ENCODE measurements around the gene ZNF668. TPM values are rescaled to one million over a fixed set of nuclear protein-coding genes. Genes with fewer than 3 reads are reported as not detected.
A peak's percentile ranks its signal among the peaks of the same experiment; 100 is the strongest.

ZNF668 gene
- total and polyA plus RNA-seq, 4 donors: 0.92 to 4.8 (median 3.9) TPM

DNA sequence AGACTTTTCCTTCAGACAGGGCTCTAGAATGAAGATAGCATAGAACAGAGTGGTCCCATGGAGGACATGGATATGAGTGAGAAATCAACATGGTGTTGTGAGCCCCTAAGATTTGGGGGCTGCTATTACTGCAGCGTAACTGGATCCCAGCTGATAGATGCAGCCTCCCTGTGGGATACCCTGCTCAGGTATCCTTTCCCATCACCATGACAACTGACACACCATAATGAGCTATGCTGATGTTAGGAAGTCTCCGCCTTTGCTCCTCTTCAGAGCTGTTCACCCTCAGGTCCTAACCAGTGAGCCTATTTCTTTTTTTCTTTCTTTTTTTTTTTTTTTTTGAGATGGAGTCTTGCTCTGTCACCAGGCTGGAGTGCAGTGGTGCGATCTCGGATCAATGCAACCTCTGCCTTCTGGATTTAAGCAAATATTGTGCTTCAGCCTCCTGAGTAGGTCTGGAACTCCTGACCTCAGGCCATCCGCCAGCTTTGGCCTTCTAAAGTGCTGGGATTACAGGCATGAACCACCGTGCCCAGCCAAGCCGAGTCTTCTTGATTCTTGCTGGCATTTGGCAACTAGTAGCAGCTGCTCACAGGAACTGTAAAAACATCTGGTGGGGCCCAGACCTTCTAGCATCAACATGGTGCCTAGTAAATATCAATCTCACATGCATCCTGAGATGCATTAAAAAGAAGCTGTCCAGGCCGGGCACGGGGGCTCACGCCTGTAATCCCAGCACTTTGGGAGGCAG, 23.6 kb downstream of the ZNF668 start (continued):
- TF ChIP-seq, protein P1, sequence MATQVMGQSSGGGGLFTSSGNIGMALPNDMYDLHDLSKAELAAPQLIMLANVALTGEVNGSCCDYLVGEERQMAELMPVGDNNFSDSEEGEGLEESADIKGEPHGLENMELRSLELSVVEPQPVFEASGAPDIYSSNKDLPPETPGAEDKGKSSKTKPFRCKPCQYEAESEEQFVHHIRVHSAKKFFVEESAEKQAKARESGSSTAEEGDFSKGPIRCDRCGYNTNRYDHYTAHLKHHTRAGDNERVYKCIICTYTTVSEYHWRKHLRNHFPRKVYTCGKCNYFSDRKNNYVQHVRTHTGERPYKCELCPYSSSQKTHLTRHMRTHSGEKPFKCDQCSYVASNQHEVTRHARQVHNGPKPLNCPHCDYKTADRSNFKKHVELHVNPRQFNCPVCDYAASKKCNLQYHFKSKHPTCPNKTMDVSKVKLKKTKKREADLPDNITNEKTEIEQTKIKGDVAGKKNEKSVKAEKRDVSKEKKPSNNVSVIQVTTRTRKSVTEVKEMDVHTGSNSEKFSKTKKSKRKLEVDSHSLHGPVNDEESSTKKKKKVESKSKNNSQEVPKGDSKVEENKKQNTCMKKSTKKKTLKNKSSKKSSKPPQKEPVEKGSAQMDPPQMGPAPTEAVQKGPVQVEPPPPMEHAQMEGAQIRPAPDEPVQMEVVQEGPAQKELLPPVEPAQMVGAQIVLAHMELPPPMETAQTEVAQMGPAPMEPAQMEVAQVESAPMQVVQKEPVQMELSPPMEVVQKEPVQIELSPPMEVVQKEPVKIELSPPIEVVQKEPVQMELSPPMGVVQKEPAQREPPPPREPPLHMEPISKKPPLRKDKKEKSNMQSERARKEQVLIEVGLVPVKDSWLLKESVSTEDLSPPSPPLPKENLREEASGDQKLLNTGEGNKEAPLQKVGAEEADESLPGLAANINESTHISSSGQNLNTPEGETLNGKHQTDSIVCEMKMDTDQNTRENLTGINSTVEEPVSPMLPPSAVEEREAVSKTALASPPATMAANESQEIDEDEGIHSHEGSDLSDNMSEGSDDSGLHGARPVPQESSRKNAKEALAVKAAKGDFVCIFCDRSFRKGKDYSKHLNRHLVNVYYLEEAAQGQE (IDR thresholded peaks at IDR 0.05): no peak
- TF ChIP-seq GABPA (IDR thresholded peaks at IDR 0.05 in 1 of 2, conservative IDR thresholded peaks at IDR 0.05 in 1 of 2) (no peak), RXRA (IDR thresholded peaks at IDR 0.05) (no peak)

DNA sequence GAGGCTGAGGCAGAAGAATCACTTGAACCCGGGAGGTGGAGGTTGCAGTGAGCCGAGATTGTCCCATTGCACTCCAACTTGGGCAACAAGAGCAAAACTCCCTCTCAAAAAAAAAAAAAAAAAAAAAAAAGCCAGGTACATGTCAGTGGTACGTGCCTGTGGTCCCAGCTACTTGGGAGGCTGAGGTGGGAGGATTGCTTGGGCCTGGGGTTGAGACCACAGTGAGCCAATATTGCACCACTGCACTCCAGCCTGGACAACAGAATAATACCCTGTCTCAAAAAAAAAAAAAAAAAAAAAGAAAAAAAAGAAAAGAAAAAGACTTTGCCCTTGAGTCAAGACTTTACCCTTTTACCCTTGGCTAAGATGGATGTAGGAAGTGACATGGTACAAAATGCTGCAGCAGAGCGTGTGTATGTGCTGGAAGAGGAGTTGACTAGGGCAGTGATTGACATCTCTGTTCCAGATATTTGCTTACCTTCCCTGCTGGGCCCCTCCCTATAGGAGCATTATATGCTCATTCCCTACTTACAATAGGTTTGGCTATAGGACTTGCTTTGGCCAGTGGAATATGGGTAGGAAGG, 30.1 kb downstream of the ZNF668 start:
- DNase-seq (ENCODE audit: low spot score): no peak
- no peak overlapping the region for H3K9ac ChIP-seq (ENCODE audit: low read depth in 1 of 2, low read length in 2 of 2)
- H3K9me3 ChIP-seq (ENCODE audit: control insufficient read depth in 4 of 4, low read length in 3 of 4): no peaks in the 10 kb centered on the region
- H3K4me1 ChIP-seq (ENCODE audit: control insufficient read depth in 4 of 4, insufficient read depth in 4 of 4, low read length in 3 of 4): peaks cover 0 to 6% (median 0%) of the 10 kb centered on the region in 4 donors
- no peak overlapping the region for H3K27ac ChIP-seq (ENCODE audit: low read depth in 1 of 2, low read length in 2 of 2)
- no peak for TF ChIP-seq TAF1 (conservative IDR thresholded peaks at IDR 0.05)
- TF ChIP-seq, protein P1 (IDR thresholded peaks at IDR 0.05): no peak
- no peak for TF ChIP-seq RXRA (IDR thresholded peaks at IDR 0.05)
- no peak for TF ChIP-seq HNF4G (IDR thresholded peaks at IDR 0.05)
- no peak for TF ChIP-seq YY1 (IDR thresholded peaks at IDR 0.05)
- TF ChIP-seq FOXA2 (IDR thresholded peaks at IDR 0.05): no peak
- no peak for TF ChIP-seq SP1 (IDR thresholded peaks at IDR 0.05)
- TF ChIP-seq HNF4A (conservative IDR thresholded peaks at IDR 0.05): peak; percentile 48 to 68
- TF ChIP-seq, protein P2, sequence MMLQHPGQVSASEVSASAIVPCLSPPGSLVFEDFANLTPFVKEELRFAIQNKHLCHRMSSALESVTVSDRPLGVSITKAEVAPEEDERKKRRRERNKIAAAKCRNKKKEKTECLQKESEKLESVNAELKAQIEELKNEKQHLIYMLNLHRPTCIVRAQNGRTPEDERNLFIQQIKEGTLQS (IDR thresholded peaks at IDR 0.05): no peak
- no peaks in the 10 kb centered on the region for H3K27me3 ChIP-seq (ENCODE audit: control insufficient read depth in 4 of 4, insufficient read depth in 4 of 4, low read length in 3 of 4)
- 78% methylated on average over 4 of the region's 4 CpGs for WGBS
- peaks cover 11 to 33% (median 17%) of the 10 kb centered on the region in 4 donors for H3K36me3 ChIP-seq (ENCODE audit: control insufficient read depth in 4 of 4, insufficient read depth in 3 of 4, low read depth in 1 of 4, low read length in 3 of 4)
- no peak overlapping the region for H3K4me3 ChIP-seq (ENCODE audit: low read depth in 1 of 3, low read length in 3 of 3)

DNA sequence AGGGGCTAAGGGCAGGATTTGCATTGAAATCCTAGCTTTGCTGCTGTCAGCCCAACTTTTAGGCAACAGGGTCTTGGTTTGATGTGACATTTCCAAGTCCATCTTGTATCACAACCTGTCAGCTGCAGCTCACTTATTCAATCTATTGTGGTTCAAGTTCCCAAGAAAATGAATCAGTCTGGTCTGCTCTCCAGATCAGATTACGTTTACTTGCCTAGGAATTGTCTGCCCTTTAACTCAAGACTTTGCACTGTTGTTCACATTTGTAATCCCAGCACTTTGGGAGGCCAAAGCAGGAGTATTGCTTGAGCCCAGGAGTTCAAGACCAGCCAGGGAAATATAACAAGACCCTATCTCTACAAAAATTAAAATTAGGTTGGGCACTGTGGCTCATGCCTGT, 30.7 kb downstream of the ZNF668 start:
- peaks cover 0 to 6% (median 0%) of the 10 kb centered on the region in 4 donors for H3K4me1 ChIP-seq (ENCODE audit: control insufficient read depth in 4 of 4, insufficient read depth in 4 of 4, low read length in 3 of 4)
- DNase-seq (ENCODE audit: low spot score): no peak
- no peak overlapping the region for H3K27ac ChIP-seq (ENCODE audit: low read depth in 1 of 2, low read length in 2 of 2)
- TF ChIP-seq, protein P3, sequence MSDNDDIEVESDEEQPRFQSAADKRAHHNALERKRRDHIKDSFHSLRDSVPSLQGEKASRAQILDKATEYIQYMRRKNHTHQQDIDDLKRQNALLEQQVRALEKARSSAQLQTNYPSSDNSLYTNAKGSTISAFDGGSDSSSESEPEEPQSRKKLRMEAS (IDR thresholded peaks at IDR 0.05): no peak
- TF ChIP-seq FOXA2 (IDR thresholded peaks at IDR 0.05): no peak
- no peak for TF ChIP-seq NR2F2 (IDR thresholded peaks at IDR 0.05)
- TF ChIP-seq, protein P2 (IDR thresholded peaks at IDR 0.05): no peak
- no peak for TF ChIP-seq FOXA1 (IDR thresholded peaks at IDR 0.05)
- no peak for TF ChIP-seq RXRA (IDR thresholded peaks at IDR 0.05)
- H3K27me3 ChIP-seq (ENCODE audit: control insufficient read depth in 4 of 4, insufficient read depth in 4 of 4, low read length in 3 of 4): no peaks in the 10 kb centered on the region
- no peaks in the 10 kb centered on the region for H3K9me3 ChIP-seq (ENCODE audit: control insufficient read depth in 4 of 4, low read length in 3 of 4)
- WGBS: 96% methylated on average over 1 of the region's 1 CpG
- no peak overlapping the region for H3K4me3 ChIP-seq (ENCODE audit: low read depth in 1 of 3, low read length in 3 of 3)
- H3K36me3 ChIP-seq (ENCODE audit: control insufficient read depth in 4 of 4, insufficient read depth in 3 of 4, low read depth in 1 of 4, low read length in 3 of 4): peaks cover 17 to 39% (median 22%) of the 10 kb centered on the region in 4 donors
- no peak overlapping the region for H3K9ac ChIP-seq (ENCODE audit: low read depth in 1 of 2, low read length in 2 of 2)

Data from liver (tissue), 9 donors.